Measurements from ENCODE around the gene GBGT1. TPM values are rescaled to one million over a fixed set of nuclear protein-coding genes. Genes with fewer than 3 reads are reported as not detected.

The GBGT1 gene
- total and polyA plus RNA-seq, 9 donors = 3.9 to 43.3 (median 20.8) TPM

DNA sequence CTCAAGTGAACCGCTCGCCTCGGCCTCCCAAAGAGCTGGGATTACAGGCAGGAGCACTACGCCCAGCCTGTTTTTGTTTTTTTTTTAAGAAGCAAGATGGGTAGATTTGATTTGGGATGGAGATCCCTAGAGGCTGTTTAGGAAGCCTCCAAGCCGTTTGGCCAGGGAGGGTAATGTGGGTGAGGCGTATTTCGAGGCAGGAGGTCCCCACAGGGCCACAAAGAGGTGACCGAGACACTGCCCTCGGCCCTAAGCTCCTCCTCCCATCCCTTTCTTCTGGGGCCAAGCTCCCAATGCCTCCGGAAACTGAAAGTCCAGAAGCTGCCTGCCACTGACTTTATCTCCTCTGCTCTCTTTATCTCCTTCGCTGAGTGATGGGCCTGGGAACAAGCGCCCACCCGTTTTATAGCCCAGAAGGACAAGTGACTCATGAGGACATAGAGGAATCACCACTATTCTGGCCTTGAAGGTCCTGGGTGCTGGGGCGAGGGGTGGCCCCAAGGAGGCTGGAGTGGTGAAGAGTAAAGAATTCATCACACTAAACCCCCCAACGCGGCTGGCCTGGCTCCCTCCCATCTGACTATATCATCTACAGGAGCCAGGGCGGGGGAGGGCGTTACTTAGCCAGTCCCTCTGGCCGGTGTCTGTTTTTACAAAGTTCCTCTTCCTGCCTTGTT lies 40.6 kb downstream of the GBGT1 start:
- Histone ChIP-seq H3K27me3 (no peaks in the 10 kb centered on the region), H3K27ac (peak overlapping the region; percentile 50 to 75), H3K9me3 (no peaks in the 10 kb centered on the region), H3K4me1 (ENCODE audit: insufficient read depth) (peaks cover 35% of the 10 kb centered on the region), H3K36me3 (no peaks in the 10 kb centered on the region), H3K4me3 (no peak overlapping the region)
- 18 to 23% (median 20%) methylated on average over 19 of the region's 19 CpGs for WGBS, 3 donors
- peak; percentile 72 to 81 (median 73) for DNase-seq
- TF ChIP-seq, protein P1, sequence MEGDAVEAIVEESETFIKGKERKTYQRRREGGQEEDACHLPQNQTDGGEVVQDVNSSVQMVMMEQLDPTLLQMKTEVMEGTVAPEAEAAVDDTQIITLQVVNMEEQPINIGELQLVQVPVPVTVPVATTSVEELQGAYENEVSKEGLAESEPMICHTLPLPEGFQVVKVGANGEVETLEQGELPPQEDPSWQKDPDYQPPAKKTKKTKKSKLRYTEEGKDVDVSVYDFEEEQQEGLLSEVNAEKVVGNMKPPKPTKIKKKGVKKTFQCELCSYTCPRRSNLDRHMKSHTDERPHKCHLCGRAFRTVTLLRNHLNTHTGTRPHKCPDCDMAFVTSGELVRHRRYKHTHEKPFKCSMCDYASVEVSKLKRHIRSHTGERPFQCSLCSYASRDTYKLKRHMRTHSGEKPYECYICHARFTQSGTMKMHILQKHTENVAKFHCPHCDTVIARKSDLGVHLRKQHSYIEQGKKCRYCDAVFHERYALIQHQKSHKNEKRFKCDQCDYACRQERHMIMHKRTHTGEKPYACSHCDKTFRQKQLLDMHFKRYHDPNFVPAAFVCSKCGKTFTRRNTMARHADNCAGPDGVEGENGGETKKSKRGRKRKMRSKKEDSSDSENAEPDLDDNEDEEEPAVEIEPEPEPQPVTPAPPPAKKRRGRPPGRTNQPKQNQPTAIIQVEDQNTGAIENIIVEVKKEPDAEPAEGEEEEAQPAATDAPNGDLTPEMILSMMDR (IDR thresholded peaks at IDR 0.05) = no peak
- intact Hi-C loops (cut with DNase I) = no loop called here

DNA sequence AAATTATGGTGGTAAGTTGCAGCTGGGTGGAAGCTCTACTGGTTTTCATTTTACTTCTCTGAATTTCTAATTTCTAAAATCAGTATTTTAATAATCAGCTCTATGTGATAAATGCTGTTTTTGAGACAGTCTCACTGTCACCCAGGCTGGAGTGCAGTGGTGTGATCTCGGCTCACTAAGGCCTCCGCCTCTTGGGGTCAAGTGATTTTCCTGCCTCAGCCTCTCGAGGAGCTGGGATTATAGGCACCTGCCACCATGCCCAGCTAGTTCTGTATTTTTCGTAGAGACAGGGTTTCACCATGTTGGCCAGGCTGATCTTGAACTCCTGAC lies 41.1 kb downstream of the GBGT1 start:
- Histone ChIP-seq H3K4me3 (no peak overlapping the region), H3K27ac (peak overlapping the region; percentile 50 to 75), H3K36me3 (no peaks in the 10 kb centered on the region), H3K27me3 (no peaks in the 10 kb centered on the region), H3K4me1 (ENCODE audit: insufficient read depth) (peaks cover 40% of the 10 kb centered on the region), H3K9me3 (no peaks in the 10 kb centered on the region)
- intact Hi-C loops (cut with DNase I) = no loop called here
- TF ChIP-seq, protein P1 (IDR thresholded peaks at IDR 0.05) = no peak
- TF ChIP-seq EP300 (IDR thresholded peaks at IDR 0.05) = no peak
- TF ChIP-seq POLR2A (IDR thresholded peaks at IDR 0.05) = no peak
- WGBS, 3 donors = 70 to 80% (median 75%) methylated on average over 4 of the region's 4 CpGs
- no peak for DNase-seq

DNA sequence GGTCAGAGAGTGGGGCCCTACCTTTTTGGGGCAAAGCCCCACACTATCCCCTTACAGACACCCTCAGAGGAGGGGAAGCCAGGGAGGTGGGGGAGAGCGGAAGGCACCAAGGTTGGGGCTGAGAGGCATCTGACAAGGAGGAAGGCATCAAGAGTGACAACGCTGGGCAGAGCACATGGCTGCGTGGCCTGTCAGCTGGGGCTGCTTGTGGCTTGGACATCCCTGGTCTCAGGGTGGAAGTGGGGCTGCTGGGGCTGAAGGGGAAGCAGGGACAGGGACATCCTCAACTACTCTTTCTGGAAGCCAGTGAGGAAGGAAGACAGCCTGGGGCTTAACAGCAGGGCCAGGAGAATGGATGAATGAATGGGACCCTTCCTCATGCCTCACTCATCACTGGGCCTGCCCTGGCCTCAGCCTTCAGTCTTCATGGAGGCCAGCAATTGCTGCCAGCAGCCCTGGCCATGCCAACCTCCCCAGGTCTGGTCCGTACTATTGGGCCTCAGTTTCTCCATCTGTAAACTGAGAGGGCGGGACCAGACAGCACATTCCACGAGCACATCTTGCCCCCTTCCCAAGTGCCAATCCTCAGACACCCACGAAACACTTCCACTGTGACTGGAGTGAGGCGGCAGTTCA lies 41.7 kb downstream of the GBGT1 start:
- no peak overlapping the region for H3K4me3 ChIP-seq
- DNase-seq = peak in 1 of 5 donors; percentile 51
- H3K27ac ChIP-seq = peak overlapping the region in 1 of 2 donors; percentile 75
- H3K27me3 ChIP-seq = no peaks in the 10 kb centered on the region
- H3K4me1 ChIP-seq (ENCODE audit: insufficient read depth) = peaks cover 41% of the 10 kb centered on the region
- WGBS, 3 donors = 90 to 92% (median 92%) methylated on average over 8 of the region's 8 CpGs
- no peaks in the 10 kb centered on the region for H3K36me3 ChIP-seq
- intact Hi-C loops (cut with DNase I) = no loop called here
- H3K9me3 ChIP-seq = no peaks in the 10 kb centered on the region
- TF ChIP-seq POLR2A (IDR thresholded peaks at IDR 0.05) (no peak), EP300 (IDR thresholded peaks at IDR 0.05) (no peak)
- TF ChIP-seq, protein P1 (IDR thresholded peaks at IDR 0.05) = no peak

DNA sequence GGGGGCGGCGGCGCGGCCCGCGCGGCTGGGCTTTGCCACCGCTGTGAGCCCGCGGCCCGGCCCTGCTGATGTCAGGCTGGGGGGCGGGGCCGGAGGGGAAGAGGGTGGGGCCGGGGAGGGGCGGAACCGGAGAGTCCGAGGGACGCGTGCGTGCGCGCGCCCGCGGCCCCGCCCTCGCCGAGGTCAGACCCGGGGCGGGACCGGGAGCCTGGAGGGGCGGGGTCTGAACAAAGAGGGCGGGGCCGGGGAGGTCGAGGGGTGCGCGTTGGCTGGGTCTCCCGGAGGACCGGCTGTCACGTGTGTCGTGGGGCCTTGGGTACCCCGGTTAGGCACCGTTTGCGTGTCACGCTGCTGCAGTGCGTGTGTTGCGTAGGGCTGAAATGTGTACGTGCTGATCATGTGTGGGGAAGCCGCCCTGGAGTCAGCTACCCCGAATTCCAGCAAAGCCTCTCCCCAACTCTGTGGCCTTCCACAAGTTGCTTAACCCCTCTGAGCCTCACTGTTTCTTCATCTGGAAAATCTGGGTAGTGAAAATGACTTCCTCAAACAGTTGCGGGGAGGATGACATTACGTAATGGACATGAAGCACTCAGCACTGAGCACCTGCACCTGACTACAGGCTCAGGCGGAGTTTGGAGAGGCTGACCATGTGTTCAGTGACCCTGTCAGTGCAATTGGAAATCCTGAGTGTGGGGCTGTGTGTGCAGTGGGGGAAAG lies 42.4 kb downstream of the GBGT1 start, which contains the start of gene RALGDS:
Gene RALGDS, minus strand, starts transcription at position 43 of the 717 bp plus-strand sequence. CDS start 86 bp downstream, outside the sequence.
- TF ChIP-seq, protein P1 (IDR thresholded peaks at IDR 0.05) = no peak
- TF ChIP-seq EP300 (IDR thresholded peaks at IDR 0.05) (no peak), POLR2A (IDR thresholded peaks at IDR 0.05) (no peak)
- 14 to 60% (median 18%) methylated on average over 11 to 53 of the region's 53 CpGs for WGBS, 3 donors
- Histone ChIP-seq H3K4me3 (peak within 1 kb of the TSS; percentile 70), H3K9me3 (no peaks in the 10 kb centered on the region), H3K27ac (peak within 1 kb of the TSS; percentile 48 to 75), H3K4me1 (ENCODE audit: insufficient read depth) (peaks cover 34% of the 10 kb centered on the region), H3K36me3 (no peaks in the 10 kb centered on the region), H3K27me3 (no peaks in the 10 kb centered on the region)
- DNase-seq = peak; percentile 84 to 92 (median 90)
- intact Hi-C loops (cut with DNase I) = no loop called here
